ENCODE results near the gene OSTF1. TPM values are rescaled to one million over a fixed set of nuclear protein-coding genes. Genes with fewer than 3 reads are reported as not detected.

The OSTF1 gene
- total RNA-seq, 4 donors from 2014 or later = 22.9 to 29.3 (median 26.9) TPM

GRCh38 chr9:75139201-75139600 lies 50.9 kb downstream of the OSTF1 start:
- intact Hi-C loops (cut with DNase I) = no loop called here
- DNase-seq (ENCODE audit: extremely low spot score) = no peak
- Histone ChIP-seq H3K4me1 (no peaks in the 10 kb centered on the region), H3K36me3 (peaks cover 10 to 79% (median 63%) of the 10 kb centered on the region in 4 donors), H3K27ac (replicated peaks in 1 of 4) (no peak overlapping the region), H3K27me3 (no peaks in the 10 kb centered on the region), H3K4me3 (no peak overlapping the region), H3K9me3 (peaks cover 0 to 3% (median 0%) of the 10 kb centered on the region in 4 donors)
- TF ChIP-seq EP300 (IDR thresholded peaks at IDR 0.05) (no peak), CTCF (IDR thresholded peaks at IDR 0.05) (no peak), POLR2A (IDR thresholded peaks at IDR 0.05; ENCODE audit: low read depth) (no peak), POLR2AphosphoS5 (IDR thresholded peaks at IDR 0.05) (no peak)
- WGBS = 80% methylated on average over 7 of the region's 7 CpGs

- 85% methylated on average over 3 of the region's 3 CpGs for WGBS
- H3K4me1 ChIP-seq = no peaks in the 10 kb centered on the region
- TF ChIP-seq CTCF (IDR thresholded peaks at IDR 0.05) = no peak
- TF ChIP-seq POLR2AphosphoS5 (IDR thresholded peaks at IDR 0.05) = no peak
- TF ChIP-seq EP300 (IDR thresholded peaks at IDR 0.05) = no peak
- TF ChIP-seq POLR2A (IDR thresholded peaks at IDR 0.05; ENCODE audit: low read depth) = no peak
- no peaks in the 10 kb centered on the region for H3K27me3 ChIP-seq
- H3K36me3 ChIP-seq = peaks cover 12 to 81% (median 61%) of the 10 kb centered on the region in 4 donors
- H3K9me3 ChIP-seq = peaks cover 0 to 10% (median 0%) of the 10 kb centered on the region in 4 donors
- DNase-seq (ENCODE audit: extremely low spot score) = no peak
- no peak overlapping the region for H3K27ac ChIP-seq (replicated peaks in 1 of 4)
- no peak overlapping the region for H3K4me3 ChIP-seq
- intact Hi-C loops (cut with DNase I) = no loop called here
Measured at GRCh38 chr9:75140261-75140660, 51.9 kb downstream of the OSTF1 start.

- H3K4me1 ChIP-seq = no peaks in the 10 kb centered on the region
- no peaks in the 10 kb centered on the region for H3K27me3 ChIP-seq
- H3K4me3 ChIP-seq = no peak overlapping the region
- H3K9me3 ChIP-seq = peaks cover 0 to 10% (median 0%) of the 10 kb centered on the region in 4 donors
- TF ChIP-seq POLR2AphosphoS5 (IDR thresholded peaks at IDR 0.05) (no peak), POLR2A (IDR thresholded peaks at IDR 0.05; ENCODE audit: low read depth) (no peak), EP300 (IDR thresholded peaks at IDR 0.05) (no peak), CTCF (IDR thresholded peaks at IDR 0.05) (no peak)
- H3K36me3 ChIP-seq = peaks cover 12 to 75% (median 55%) of the 10 kb centered on the region in 4 donors
- DNase-seq (ENCODE audit: extremely low spot score) = no peak
- 91% methylated on average over 2 of the region's 2 CpGs for WGBS
- H3K27ac ChIP-seq (replicated peaks in 1 of 4) = no peak overlapping the region
- intact Hi-C loops (cut with DNase I) = no loop called here
Measured at GRCh38 chr9:75142202-75142601, 53.9 kb downstream of the OSTF1 start.

GRCh38 chr9:75146229-75146628 lies 57.9 kb downstream of the OSTF1 start:
- Histone ChIP-seq H3K9me3 (peaks cover 0 to 10% (median 0%) of the 10 kb centered on the region in 4 donors), H3K36me3 (peaks cover 20 to 68% (median 50%) of the 10 kb centered on the region in 4 donors), H3K27me3 (no peaks in the 10 kb centered on the region), H3K27ac (replicated peaks in 1 of 4) (no peak overlapping the region), H3K4me3 (no peak overlapping the region), H3K4me1 (no peaks in the 10 kb centered on the region)
- WGBS = 98% methylated on average over 3 of the region's 3 CpGs
- no peak for DNase-seq (ENCODE audit: extremely low spot score)
- TF ChIP-seq POLR2A (IDR thresholded peaks at IDR 0.05; ENCODE audit: low read depth) (no peak), POLR2AphosphoS5 (IDR thresholded peaks at IDR 0.05) (no peak), CTCF (IDR thresholded peaks at IDR 0.05) (no peak), EP300 (IDR thresholded peaks at IDR 0.05) (no peak)
- intact Hi-C loops (cut with DNase I) = no loop called here

- Histone ChIP-seq H3K9me3 (peaks cover 0 to 10% (median 0%) of the 10 kb centered on the region in 4 donors), H3K27me3 (no peaks in the 10 kb centered on the region), H3K4me1 (no peaks in the 10 kb centered on the region), H3K4me3 (no peak overlapping the region), H3K36me3 (peaks cover 20 to 62% (median 42%) of the 10 kb centered on the region in 4 donors), H3K27ac (replicated peaks in 1 of 4) (no peak overlapping the region)
- TF ChIP-seq EP300 (IDR thresholded peaks at IDR 0.05) = no peak
- TF ChIP-seq POLR2AphosphoS5 (IDR thresholded peaks at IDR 0.05) = no peak
- intact Hi-C loops (cut with DNase I) = no loop called here
- DNase-seq (ENCODE audit: extremely low spot score) = no peak
- 55% methylated on average over 4 of the region's 4 CpGs for WGBS
Measured at GRCh38 chr9:75147638-75148037, 59.3 kb downstream of the OSTF1 start.

Measured in esophagus muscularis mucosa (tissue), 4 donors.